ENCODE data around the gene HOXB5. TPM values are rescaled to one million over a fixed set of nuclear protein-coding genes. Genes with fewer than 3 reads are reported as not detected.

Gene HOXB5
- total and polyA plus RNA-seq, 10 of the 15 experiments (the other 5 are each of a cell fraction or from before 2014, with no cell fraction given) = not detected

DNA sequence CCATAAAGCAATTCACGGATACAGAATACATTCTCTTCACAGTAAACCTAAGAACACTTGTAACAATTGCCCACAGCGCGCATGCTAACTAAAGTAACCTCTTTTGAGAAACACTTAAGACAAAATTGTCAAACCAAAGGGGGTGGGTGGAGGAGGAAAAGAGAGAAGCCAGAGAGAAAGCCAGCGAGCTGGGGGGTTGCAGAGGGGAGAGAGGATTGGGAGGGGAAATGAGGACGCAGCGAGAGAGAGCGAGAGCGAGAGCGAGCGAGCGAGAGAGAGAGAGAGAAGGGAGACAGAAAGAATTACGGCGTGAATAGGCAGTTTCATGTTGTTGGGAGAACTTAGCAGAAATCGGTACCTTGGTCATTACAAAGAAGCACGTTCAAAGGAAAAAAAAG is 18.9 kb upstream of the HOXB5 start:
- Histone ChIP-seq H3K9ac (ENCODE audit: control insufficient read depth, insufficient read depth, low read length) (peak overlapping the region; percentile 16; the same call in 1 of the 2 replicates), H4K20me1 (ENCODE audit: control insufficient read depth, insufficient read depth) (no peaks in the 10 kb centered on the region), H2AFZ (ENCODE audit: control insufficient read depth, low read depth, low read length) (peak overlapping the region; percentile 70), H3K79me2 (ENCODE audit: control insufficient read depth, insufficient read depth, low read length) (no peaks in the 10 kb centered on the region), H3K4me3 (peak overlapping the region; percentile 86), H3K36me3 (ENCODE audit: control insufficient read depth in 2 of 2, insufficient read depth in 2 of 2, low read length in 1 of 2) (no peaks in the 10 kb centered on the region; a peak in 1 of 4 replicates), H3K27ac (ENCODE audit: control insufficient read depth, insufficient read depth) (no peak overlapping the region), H3K4me1 (ENCODE audit: control insufficient read depth, insufficient read depth, low read length) (peaks cover 11% of the 10 kb centered on the region), H3K4me2 (ENCODE audit: control insufficient read depth, insufficient read depth) (peak overlapping the region; percentile 91), H3K9me3 (replicated peaks; ENCODE audit: control insufficient read depth, insufficient read depth, low read length) (no peaks in the 10 kb centered on the region), H3K27me3 (replicated peaks in 1 of 2; ENCODE audit: control insufficient read depth in 2 of 2, insufficient read depth in 2 of 2, low read length in 1 of 2) (peaks cover 15 to 20% of the 10 kb centered on the region in 2 experiments; a peak in 3 of 4 replicates)
- ChIA-PET SMC1A (ENCODE audit: uncharacterized antibody, unreplicated experiment) (interaction anchor here (0.5 to 1.0 kb wide), 4 partner anchors 395 to 595 kb away, joined by 3 read pairs; no protein-coding TSS in a partner anchor), CTCF (interaction anchor here (0.7 to 1.3 kb wide), 14 partner anchors 10 to 587 kb away, joined by 3 to 7 read pairs (median 3); partner anchors contain the start of gene HOXB5), RAD21 (ENCODE audit: unreplicated experiment) (interaction anchor here (0.7 to 1.4 kb wide), 4 partner anchors 10 to 366 kb away, joined by 3 to 8 read pairs (median 4); no protein-coding TSS in a partner anchor), POLR2A (interaction anchor here (0.6 to 0.9 kb wide), 3 partner anchors 83 to 937 kb away, joined by 3 to 12 read pairs (median 3); no protein-coding TSS in a partner anchor)
- in situ Hi-C loops (cut with MboI) = no loop called here
- WGBS (ENCODE audit: insufficient coverage, insufficient replicate concordance, low lambda C conversion rate, missing lambda C conversion rate) = 13% methylated on average over 15 of the region's 15 CpGs
- no TSS peak for BruUV-seq (replicated peaks)
- peak; percentile 89 for FAIRE-seq
- TF ChIP-seq NBN (IDR thresholded peaks at IDR 0.05) (peak; percentile 34; the same call in 1 of the 2 replicates), ZZZ3 (IDR thresholded peaks at IDR 0.05; ENCODE audit: control insufficient read depth, insufficient read length, low read depth) (no peak)
- TF ChIP-seq, protein P1, sequence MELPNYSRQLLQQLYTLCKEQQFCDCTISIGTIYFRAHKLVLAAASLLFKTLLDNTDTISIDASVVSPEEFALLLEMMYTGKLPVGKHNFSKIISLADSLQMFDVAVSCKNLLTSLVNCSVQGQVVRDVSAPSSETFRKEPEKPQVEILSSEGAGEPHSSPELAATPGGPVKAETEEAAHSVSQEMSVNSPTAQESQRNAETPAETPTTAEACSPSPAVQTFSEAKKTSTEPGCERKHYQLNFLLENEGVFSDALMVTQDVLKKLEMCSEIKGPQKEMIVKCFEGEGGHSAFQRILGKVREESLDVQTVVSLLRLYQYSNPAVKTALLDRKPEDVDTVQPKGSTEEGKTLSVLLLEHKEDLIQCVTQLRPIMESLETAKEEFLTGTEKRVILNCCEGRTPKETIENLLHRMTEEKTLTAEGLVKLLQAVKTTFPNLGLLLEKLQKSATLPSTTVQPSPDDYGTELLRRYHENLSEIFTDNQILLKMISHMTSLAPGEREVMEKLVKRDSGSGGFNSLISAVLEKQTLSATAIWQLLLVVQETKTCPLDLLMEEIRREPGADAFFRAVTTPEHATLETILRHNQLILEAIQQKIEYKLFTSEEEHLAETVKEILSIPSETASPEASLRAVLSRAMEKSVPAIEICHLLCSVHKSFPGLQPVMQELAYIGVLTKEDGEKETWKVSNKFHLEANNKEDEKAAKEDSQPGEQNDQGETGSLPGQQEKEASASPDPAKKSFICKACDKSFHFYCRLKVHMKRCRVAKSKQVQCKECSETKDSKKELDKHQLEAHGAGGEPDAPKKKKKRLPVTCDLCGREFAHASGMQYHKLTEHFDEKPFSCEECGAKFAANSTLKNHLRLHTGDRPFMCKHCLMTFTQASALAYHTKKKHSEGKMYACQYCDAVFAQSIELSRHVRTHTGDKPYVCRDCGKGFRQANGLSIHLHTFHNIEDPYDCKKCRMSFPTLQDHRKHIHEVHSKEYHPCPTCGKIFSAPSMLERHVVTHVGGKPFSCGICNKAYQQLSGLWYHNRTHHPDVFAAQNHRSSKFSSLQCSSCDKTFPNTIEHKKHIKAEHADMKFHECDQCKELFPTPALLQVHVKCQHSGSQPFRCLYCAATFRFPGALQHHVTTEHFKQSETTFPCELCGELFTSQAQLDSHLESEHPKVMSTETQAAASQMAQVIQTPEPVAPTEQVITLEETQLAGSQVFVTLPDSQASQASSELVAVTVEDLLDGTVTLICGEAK (IDR thresholded peaks at IDR 0.05; ENCODE audit: borderline replicate concordance) = peak; percentile 6; the same call in 1 of the 2 replicates
- no peak for DNase-seq (ENCODE audit: low read depth, low spot score)
- no peak for ATAC-seq
- intact Hi-C loops (cut with micrococcal nuclease; ENCODE audit: unreplicated experiment) = no loop called here

Data from GM12878 (cell line).